Muscle layer of duodenum (tissue), 2 donors: Measurements from ENCODE around the gene SMIM45.

ENCODE experiments used
- H3K27ac ChIP-seq: one replicate; pipeline ENCODE4 v1.7.0; 2013; ENCODE audit warnings: mild to moderate bottlenecking, low read length
- H3K27me3 ChIP-seq: one replicate; pipeline ENCODE4 v1.7.0; 2013; ENCODE audit warnings: low read depth, mild to moderate bottlenecking, control low read depth, low read length
- H3K36me3 ChIP-seq, 2 donors: one replicate each; pipeline ENCODE4 v1.7.0; 2013; ENCODE audit warnings: low read length in 2 of 2, control low read depth in 1 of 2, mild to moderate bottlenecking in 1 of 2; ENCODE audit not compliant: insufficient read depth in 2 of 2, control insufficient read depth in 1 of 2
- H3K4me1 ChIP-seq, 2 donors: one replicate each; pipeline ENCODE4 v1.7.0; 2013; ENCODE audit warnings: low read length in 2 of 2, mild to moderate bottlenecking in 2 of 2, control low read depth in 1 of 2, moderate library complexity in 1 of 2; ENCODE audit not compliant: insufficient read depth in 2 of 2, control insufficient read depth in 1 of 2
- H3K4me3 ChIP-seq, 2 donors: one replicate each; pipeline ENCODE4 v1.7.0; 2013; ENCODE audit warnings: low read length in 2 of 2, low read depth in 1 of 2, mild to moderate bottlenecking in 1 of 2
- H3K9me3 ChIP-seq, 2 donors: one replicate each; pipeline ENCODE4 v1.7.0; 2013; ENCODE audit warnings: low read length in 2 of 2, control low read depth in 1 of 2, mild to moderate bottlenecking in 1 of 2; ENCODE audit not compliant: control insufficient read depth in 1 of 2
- donor health status: healthy.

The SMIM45 gene

GRCh38 chr22:41917375-41917902, 34.5 kb upstream of the SMIM45 start:
- Histone ChIP-seq H3K4me1 (peaks cover 0 to 31% of the 10 kb centered on the region in 2 donors), H3K36me3 (no peaks in the 10 kb centered on the region), H3K27ac (no peak overlapping the region), H3K9me3 (no peaks in the 10 kb centered on the region), H3K27me3 (peaks cover 35% of the 10 kb centered on the region), H3K4me3 (no peak overlapping the region)

- Histone ChIP-seq H3K4me1 (peaks cover 0 to 31% of the 10 kb centered on the region in 2 donors), H3K9me3 (no peaks in the 10 kb centered on the region), H3K4me3 (no peak overlapping the region), H3K27ac (no peak overlapping the region), H3K36me3 (no peaks in the 10 kb centered on the region), H3K27me3 (peaks cover 28% of the 10 kb centered on the region)
Observed at GRCh38 chr22:41917903-41918791, 33.8 kb upstream of the SMIM45 start.

DNA sequence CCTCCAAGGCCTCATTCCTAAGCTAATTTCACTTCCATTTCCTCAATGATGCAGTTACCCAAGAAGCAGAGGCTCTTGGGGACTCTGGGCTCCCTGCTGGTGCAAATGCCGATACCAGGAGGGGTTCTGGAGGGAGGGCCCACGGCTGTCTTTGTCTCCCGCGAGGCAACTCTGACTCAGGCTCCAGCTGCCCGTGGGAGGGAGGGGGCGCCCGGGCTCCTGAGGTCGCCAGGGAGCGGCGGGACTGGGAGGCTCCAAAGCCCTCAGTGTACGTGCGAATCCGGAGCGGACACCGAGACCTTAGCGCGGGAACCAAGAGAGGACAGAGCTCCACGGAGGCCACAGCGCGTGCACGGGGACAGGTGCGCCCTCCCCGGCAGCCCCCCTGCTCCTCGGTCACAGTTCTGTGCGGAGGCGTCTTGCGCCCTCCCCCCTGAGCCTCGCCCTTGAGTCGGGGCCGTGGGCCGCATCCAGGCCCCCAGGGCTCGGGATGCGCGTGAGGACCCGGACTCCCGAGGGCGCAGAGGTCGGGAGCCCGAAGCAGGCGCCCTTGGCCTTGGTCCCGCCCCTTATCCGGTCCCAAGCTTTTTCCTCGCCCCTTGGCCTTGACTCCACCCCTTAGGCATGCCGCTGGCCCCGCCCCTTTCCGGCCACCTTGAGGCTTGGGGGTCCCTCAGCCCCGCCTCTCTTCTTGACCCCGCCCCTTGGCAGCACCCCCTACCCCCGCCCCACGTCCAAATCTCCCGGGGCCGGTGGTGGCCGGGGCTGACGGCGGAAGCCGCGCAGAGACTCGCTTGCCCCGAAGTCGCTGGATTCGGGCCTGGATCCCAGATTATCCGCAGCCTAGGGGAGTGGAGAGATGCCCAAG, 32.4 kb upstream of the SMIM45 start:
- Histone ChIP-seq H3K27me3 (peaks cover 25% of the 10 kb centered on the region), H3K9me3 (no peaks in the 10 kb centered on the region), H3K27ac (no peak overlapping the region), H3K4me1 (peaks cover 0 to 30% of the 10 kb centered on the region in 2 donors), H3K36me3 (no peaks in the 10 kb centered on the region), H3K4me3 (peak overlapping the region; percentile 48 to 65)

GRCh38 chr22:41920271-41920976, 31.5 kb upstream of the SMIM45 start:
- Histone ChIP-seq H3K9me3 (no peaks in the 10 kb centered on the region), H3K27me3 (peaks cover 25% of the 10 kb centered on the region), H3K36me3 (no peaks in the 10 kb centered on the region), H3K27ac (no peak overlapping the region), H3K4me1 (peaks cover 0 to 21% of the 10 kb centered on the region in 2 donors), H3K4me3 (peak overlapping the region; percentile 48 to 65)

DNA sequence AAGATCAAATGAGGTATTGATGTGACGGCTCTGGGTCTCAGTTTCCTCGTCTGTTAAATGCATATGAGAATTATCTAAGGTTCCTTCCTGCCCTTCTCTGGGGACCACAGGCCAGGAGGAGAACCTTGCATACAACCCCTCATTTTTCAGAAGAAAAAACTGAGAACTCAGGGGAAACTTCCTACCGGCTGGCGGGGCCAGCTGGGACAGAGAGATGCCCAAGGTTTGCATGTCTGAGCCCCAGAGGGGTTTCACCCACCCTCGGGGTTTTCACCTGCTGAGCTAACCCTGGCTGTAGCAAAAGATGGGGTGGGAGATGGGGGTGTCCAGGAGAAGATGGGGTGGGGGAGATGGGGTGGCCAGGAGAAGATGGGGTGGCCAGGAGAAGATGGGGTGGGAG, 29.6 kb upstream of the SMIM45 start:
- no peak overlapping the region for H3K27ac ChIP-seq
- H3K4me3 ChIP-seq: no peak overlapping the region
- H3K9me3 ChIP-seq: no peaks in the 10 kb centered on the region
- H3K36me3 ChIP-seq: no peaks in the 10 kb centered on the region
- H3K4me1 ChIP-seq: peaks cover 0 to 29% of the 10 kb centered on the region in 2 donors
- peaks cover 13% of the 10 kb centered on the region for H3K27me3 ChIP-seq

DNA sequence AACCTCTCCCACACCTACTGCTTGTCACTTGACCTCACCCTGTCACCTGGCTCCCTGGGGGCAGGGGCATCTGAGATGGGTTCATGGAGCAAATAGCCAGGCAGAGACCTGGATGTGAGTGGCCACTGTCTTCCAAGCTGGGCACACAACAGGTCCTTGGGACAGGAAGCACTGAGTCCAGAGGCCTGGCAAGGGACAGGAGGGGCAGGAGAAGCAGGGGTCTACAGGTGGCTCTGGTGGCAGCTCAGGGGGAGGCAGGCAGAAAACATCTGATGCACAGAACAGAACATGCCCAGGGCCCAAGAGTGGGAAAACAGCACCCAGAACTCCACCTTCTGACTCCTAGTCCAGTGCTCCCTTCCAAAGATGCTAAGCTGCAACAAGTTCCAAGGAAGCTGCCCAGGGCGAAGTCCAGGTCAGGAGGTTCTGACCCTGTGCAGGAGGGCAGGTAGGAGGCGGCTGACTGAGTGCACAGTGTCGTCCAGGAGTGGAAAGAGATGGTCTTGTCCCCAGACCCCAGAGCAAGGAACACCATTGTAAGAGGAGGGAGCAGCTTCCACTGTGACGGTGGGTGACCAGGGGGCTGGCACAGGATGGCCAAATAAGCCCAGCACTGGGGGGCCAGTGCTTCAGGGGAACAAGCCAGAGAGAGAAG, 28.9 kb upstream of the SMIM45 start:
- Histone ChIP-seq H3K4me1 (peaks cover 0 to 25% of the 10 kb centered on the region in 2 donors), H3K4me3 (no peak overlapping the region), H3K27me3 (peaks cover 13% of the 10 kb centered on the region), H3K27ac (no peak overlapping the region), H3K9me3 (no peaks in the 10 kb centered on the region), H3K36me3 (no peaks in the 10 kb centered on the region)

- H3K4me3 ChIP-seq: no peak overlapping the region
- H3K4me1 ChIP-seq: peaks cover 0 to 23% of the 10 kb centered on the region in 2 donors
- H3K36me3 ChIP-seq: no peaks in the 10 kb centered on the region
- no peak overlapping the region for H3K27ac ChIP-seq
- peaks cover 13% of the 10 kb centered on the region for H3K27me3 ChIP-seq
- H3K9me3 ChIP-seq: no peaks in the 10 kb centered on the region
Observed at GRCh38 chr22:41923595-41924276, 28.2 kb upstream of the SMIM45 start.

- peak overlapping the region; percentile 21 to 58 for H3K4me3 ChIP-seq
- peaks cover 0 to 9% of the 10 kb centered on the region in 2 donors for H3K4me1 ChIP-seq
- H3K27me3 ChIP-seq: peaks cover 9% of the 10 kb centered on the region
- no peak overlapping the region for H3K27ac ChIP-seq
- H3K9me3 ChIP-seq: no peaks in the 10 kb centered on the region
- no peaks in the 10 kb centered on the region for H3K36me3 ChIP-seq
Observed at GRCh38 chr22:41925783-41926460, 26.0 kb upstream of the SMIM45 start.

- Histone ChIP-seq H3K4me3 (no peak overlapping the region), H3K4me1 (peaks cover 0 to 9% of the 10 kb centered on the region in 2 donors), H3K27ac (no peak overlapping the region), H3K36me3 (no peaks in the 10 kb centered on the region), H3K9me3 (no peaks in the 10 kb centered on the region), H3K27me3 (peaks cover 9% of the 10 kb centered on the region)
Observed at GRCh38 chr22:41927813-41928212, 24.1 kb upstream of the SMIM45 start.
